Mesendoderm (in vitro differentiated cells): ENCODE data around the gene GRIN1.

ENCODE experiments used
- DNase-seq: peaks from one replicate; pipeline ENCODE4 v3.0.0; 2013
- H2AK5ac ChIP-seq: 2 replicates; pipeline ENCODE4 v1.6.1; 2013; ENCODE audit warnings: low read length, inconsistent platforms
- H2BK120ac ChIP-seq: 2 replicates; pipeline ENCODE4 v1.6.1; 2013; ENCODE audit warnings: low read depth, mild to moderate bottlenecking, low read length, moderate library complexity, mixed read lengths
- H2BK15ac ChIP-seq: replicated peaks from 2 replicates; pipeline ENCODE4 v1.6.1; 2013; ENCODE audit warnings: low read depth, mild to moderate bottlenecking, moderate library complexity
- H2BK5ac ChIP-seq: 2 replicates; pipeline ENCODE4 v1.6.1; 2013; ENCODE audit warnings: low read length, inconsistent platforms
- H3K18ac ChIP-seq: 2 replicates; pipeline ENCODE4 v1.6.1; 2013; ENCODE audit warnings: mild to moderate bottlenecking, low read length, mixed read lengths
- H3K23ac ChIP-seq: one replicate; pipeline ENCODE4 v1.6.1; 2013; ENCODE audit warnings: low read length
- H3K27ac ChIP-seq: 2 replicates; pipeline ENCODE4 v1.5.1; 2013; ENCODE audit warnings: low read depth, mild to moderate bottlenecking, inconsistent platforms, low read length, moderate library complexity
- H3K27me3 ChIP-seq: 2 replicates; pipeline ENCODE4 v1.6.1; 2013; ENCODE audit warnings: low read length, control low read depth, mild to moderate bottlenecking, inconsistent platforms; ENCODE audit not compliant: insufficient read depth, poor library complexity
- H3K36me3 ChIP-seq: 2 replicates; pipeline ENCODE4 v1.6.1; 2013; ENCODE audit warnings: low read length, inconsistent platforms; ENCODE audit not compliant: control insufficient read depth, insufficient read depth
- H3K4ac ChIP-seq: one replicate; pipeline ENCODE4 v1.6.1; 2013; ENCODE audit warnings: low read depth, mild to moderate bottlenecking, low read length, moderate library complexity
- H3K4me1 ChIP-seq: 2 replicates; pipeline ENCODE4 v1.6.1; 2013; ENCODE audit warnings: low read depth, low read length, inconsistent platforms; ENCODE audit not compliant: control insufficient read depth
- H3K4me2 ChIP-seq: 2 replicates; pipeline ENCODE4 v1.6.1; 2013; ENCODE audit warnings: low read length
- H3K4me3 ChIP-seq: 2 replicates; pipeline ENCODE4 v1.5.1; 2013; ENCODE audit warnings: mild to moderate bottlenecking, low read length
- H3K56ac ChIP-seq: one replicate; pipeline ENCODE4 v1.6.1; 2013; ENCODE audit warnings: low read length
- H3K79me1 ChIP-seq: 2 replicates; pipeline ENCODE4 v1.6.1; 2013; ENCODE audit warnings: low read length, inconsistent platforms
- H3K79me2 ChIP-seq: 2 replicates; pipeline ENCODE4 v1.6.1; 2013; ENCODE audit warnings: mild to moderate bottlenecking, low read length; ENCODE audit not compliant: control insufficient read depth, insufficient read depth
- H3K9ac ChIP-seq: 2 replicates; pipeline ENCODE4 v1.6.1; 2013; ENCODE audit warnings: low read length, inconsistent platforms
- H4K5ac ChIP-seq: one replicate; pipeline ENCODE4 v1.6.1; 2013; ENCODE audit warnings: low read length
- H4K8ac ChIP-seq: one replicate; pipeline ENCODE4 v1.6.1; 2013; ENCODE audit warnings: low read depth, mild to moderate bottlenecking, control low read depth, low read length, moderate library complexity
- WGBS: extraction: QIAGEN DNeasy Blood & Tissue Kit; methylation state at CpG from one replicate; pipeline ENCODE4 v1.1.7; 2013; ENCODE audit warnings: low lambda C conversion rate, missing lambda C conversion rate; ENCODE audit not compliant: insufficient coverage; ENCODE audit errors: extremely low coverage; 5-methylcytosine and 5-hydroxymethylcytosine counted together

Gene GRIN1

DNA sequence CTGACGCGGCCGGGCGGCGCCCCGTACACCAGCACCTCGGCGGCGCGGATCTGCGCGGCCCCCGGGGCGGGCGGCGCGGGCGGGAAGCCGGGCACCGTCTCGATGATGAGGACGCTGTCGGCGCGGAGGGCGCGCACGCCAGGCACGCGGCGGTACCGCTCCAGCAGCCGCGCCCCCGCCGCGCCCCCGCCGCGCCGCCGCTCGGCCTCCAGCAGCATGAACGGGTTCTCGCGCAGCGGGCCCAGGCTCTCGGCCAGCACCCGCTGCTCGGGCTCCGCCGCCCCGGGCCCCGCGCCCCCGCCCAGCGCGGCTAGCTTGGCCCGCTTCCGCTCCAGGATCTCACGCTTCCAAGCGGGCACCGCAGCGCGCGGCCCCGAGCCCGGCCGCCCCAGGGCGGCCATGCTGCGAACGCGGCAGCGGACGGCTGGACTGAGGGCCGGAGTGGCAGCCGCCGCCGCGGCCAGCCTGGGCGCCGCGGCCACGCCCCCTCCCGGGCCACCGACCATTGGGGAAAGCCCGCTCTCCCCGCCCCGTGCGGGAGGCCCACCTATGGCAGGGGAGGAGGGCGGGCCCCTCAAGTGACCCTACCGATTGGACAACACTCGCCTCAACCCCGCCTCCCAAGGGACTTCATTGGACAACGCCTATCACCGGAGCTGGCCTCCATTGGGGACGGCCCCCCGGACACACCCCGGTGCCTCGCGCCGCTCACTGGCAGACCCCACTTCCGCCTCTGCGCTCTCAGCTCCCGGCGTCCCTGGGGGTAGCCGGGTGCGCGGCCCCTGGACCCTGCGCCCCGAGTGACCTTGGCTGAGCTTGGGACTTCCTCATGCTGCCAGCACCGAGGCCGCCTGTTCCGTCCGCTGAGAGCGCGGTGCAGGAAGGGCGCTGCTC is 61.6 kb downstream of the GRIN1 start, which contains the start of gene TPRN:
Gene TPRN (minus strand): TSS at position 431 of the 894 bp plus-strand sequence. CDS start 30 bp downstream, at position 401.
- Histone ChIP-seq H2BK15ac (no peak within 1 kb of the TSS), H3K79me1 (peaks cover 24% of the 10 kb centered on the region), H3K79me2 (peaks cover 17% of the 10 kb centered on the region), H3K9ac (peak within 1 kb of the TSS; percentile 94), H3K36me3 (no peaks in the 10 kb centered on the region), H3K4me1 (peaks cover 4% of the 10 kb centered on the region), H3K4ac (peak within 1 kb of the TSS; percentile 76), H4K5ac (no peak within 1 kb of the TSS), H2BK5ac (peak within 1 kb of the TSS; percentile 23), H2AK5ac (no peak within 1 kb of the TSS), H3K27ac (peak within 1 kb of the TSS; percentile 68), H3K56ac (peak within 1 kb of the TSS; percentile 98), H3K27me3 (no peaks in the 10 kb centered on the region), H4K8ac (peak within 1 kb of the TSS; percentile 87), H3K23ac (peak within 1 kb of the TSS; percentile 45), H3K4me2 (peak within 1 kb of the TSS; percentile 81), H2BK120ac (no peak within 1 kb of the TSS), H3K4me3 (peak within 1 kb of the TSS; percentile 58), H3K18ac (peak within 1 kb of the TSS; percentile 64)
- WGBS = no CpG with 5 or more reads among the region's 118 CpGs
- peak; percentile 99 for DNase-seq

- Histone ChIP-seq H3K4me3 (peak overlapping the region; percentile 58), H2BK15ac (no peak overlapping the region), H3K27me3 (no peaks in the 10 kb centered on the region), H3K79me2 (peaks cover 24% of the 10 kb centered on the region), H3K23ac (no peak overlapping the region), H3K18ac (peak overlapping the region; percentile 24), H2BK120ac (no peak overlapping the region), H3K9ac (peak overlapping the region; percentile 94), H3K27ac (peak overlapping the region; percentile 29), H2AK5ac (no peak overlapping the region), H3K4ac (peak overlapping the region; percentile 74), H3K4me1 (peaks cover 6% of the 10 kb centered on the region), H3K56ac (peak overlapping the region; percentile 98), H2BK5ac (peak overlapping the region; percentile 23), H4K8ac (peak overlapping the region; percentile 87), H3K36me3 (no peaks in the 10 kb centered on the region), H3K79me1 (peaks cover 30% of the 10 kb centered on the region), H3K4me2 (peak overlapping the region; percentile 81), H4K5ac (no peak overlapping the region)
- DNase-seq = peak; percentile 27
- WGBS = no CpG with 5 or more reads among the region's 23 CpGs
Observed at GRCh38 chr9:137201205-137201868, 62.4 kb downstream of the GRIN1 start.

GRCh38 chr9:137202966-137203365 is 64.0 kb downstream of the GRIN1 start:
- Histone ChIP-seq H3K4me2 (no peak overlapping the region), H3K18ac (no peak overlapping the region), H3K4ac (no peak overlapping the region), H4K5ac (no peak overlapping the region), H3K4me1 (peaks cover 6% of the 10 kb centered on the region), H2BK120ac (no peak overlapping the region), H3K56ac (no peak overlapping the region), H3K27me3 (no peaks in the 10 kb centered on the region), H3K79me1 (peaks cover 42% of the 10 kb centered on the region), H3K23ac (no peak overlapping the region), H2BK15ac (no peak overlapping the region), H3K4me3 (no peak overlapping the region), H3K36me3 (peaks cover 3% of the 10 kb centered on the region), H2AK5ac (no peak overlapping the region), H3K79me2 (peaks cover 33% of the 10 kb centered on the region), H4K8ac (no peak overlapping the region), H2BK5ac (no peak overlapping the region), H3K9ac (no peak overlapping the region), H3K27ac (no peak overlapping the region)
- DNase-seq = no peak
- WGBS = no CpG with 5 or more reads among the region's 8 CpGs

DNA sequence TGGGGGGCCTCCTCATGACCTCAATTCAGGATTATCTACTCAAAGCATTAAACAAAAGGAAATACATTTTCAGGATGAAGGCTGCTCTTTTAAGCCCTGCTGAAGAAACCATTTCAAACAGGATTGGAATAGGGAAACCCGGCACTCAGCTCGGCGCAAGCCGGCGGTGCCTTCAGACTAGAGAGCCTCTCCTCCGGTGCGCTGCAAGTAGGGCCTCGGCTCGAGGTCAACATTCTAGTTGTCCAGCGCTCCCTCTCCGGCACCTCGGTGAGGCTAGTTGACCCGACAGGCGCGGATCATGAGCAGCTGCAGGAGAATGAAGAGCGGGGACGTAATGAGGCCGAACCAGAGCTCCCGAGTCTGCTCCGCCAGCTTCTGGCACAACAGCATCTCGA is 65.8 kb downstream of the GRIN1 start:
- no peak overlapping the region for H3K27ac ChIP-seq
- no peak for DNase-seq

GRCh38 chr9:137205126-137206069 is 66.4 kb downstream of the GRIN1 start, which contains the start of the genes NDOR1 and TMEM203:
Gene NDOR1 (plus strand): TSS chr9:137205700. CDS start chr9:137205778, 78 bp downstream.
Gene TMEM203 (minus strand): TSS chr9:137205648. CDS start chr9:137205414, 234 bp downstream.
- Histone ChIP-seq H2BK15ac (no peak within 1 kb of the TSS), H3K36me3 (peaks cover 3% of the 10 kb centered on the region), H3K56ac (peak within 1 kb of the TSS; percentile 98), H3K27me3 (no peaks in the 10 kb centered on the region), H3K9ac (peak within 1 kb of the TSS; percentile 96), H3K79me1 (peaks cover 35% of the 10 kb centered on the region), H2BK120ac (no peak within 1 kb of the TSS), H4K8ac (no peak within 1 kb of the TSS), H2AK5ac (peak within 1 kb of the TSS; percentile 38), H3K23ac (no peak within 1 kb of the TSS), H3K79me2 (peaks cover 31% of the 10 kb centered on the region), H4K5ac (no peak within 1 kb of the TSS), H3K4me1 (peaks cover 6% of the 10 kb centered on the region), H3K4me3 (peak within 1 kb of the TSS; percentile 98), H3K18ac (peak within 1 kb of the TSS; percentile 63), H3K27ac (peak within 1 kb of the TSS; percentile 33), H3K4ac (peak within 1 kb of the TSS; percentile 82), H2BK5ac (no peak within 1 kb of the TSS), H3K4me2 (peak within 1 kb of the TSS; percentile 88)
- no CpG with 5 or more reads among the region's 98 CpGs for WGBS
- peak; percentile 91 for DNase-seq

More for the DNA sequence above, 65.8 kb downstream of the GRIN1 start:
- H3K79me2 ChIP-seq = peaks cover 31% of the 10 kb centered on the region
- H2BK5ac ChIP-seq = no peak overlapping the region
- no CpG with 5 or more reads among the region's 21 CpGs for WGBS
- no peak overlapping the region for H2AK5ac ChIP-seq
- peaks cover 6% of the 10 kb centered on the region for H3K4me1 ChIP-seq
- H3K36me3 ChIP-seq = peaks cover 3% of the 10 kb centered on the region
- H3K27me3 ChIP-seq = no peaks in the 10 kb centered on the region
- no peak overlapping the region for H4K5ac ChIP-seq
- peak overlapping the region; percentile 88 for H3K4me2 ChIP-seq
- no peak overlapping the region for H3K4ac ChIP-seq
- H3K23ac ChIP-seq = no peak overlapping the region
- H2BK15ac ChIP-seq = no peak overlapping the region
- no peak overlapping the region for H4K8ac ChIP-seq
- no peak overlapping the region for H2BK120ac ChIP-seq
- peak overlapping the region; percentile 96 for H3K9ac ChIP-seq
- H3K4me3 ChIP-seq = peak overlapping the region; percentile 87
- H3K56ac ChIP-seq = peak overlapping the region; percentile 96
- peaks cover 35% of the 10 kb centered on the region for H3K79me1 ChIP-seq
- no peak overlapping the region for H3K18ac ChIP-seq
